ENCODE measurements around the gene TNMD.

Gene TNMD

DNA sequence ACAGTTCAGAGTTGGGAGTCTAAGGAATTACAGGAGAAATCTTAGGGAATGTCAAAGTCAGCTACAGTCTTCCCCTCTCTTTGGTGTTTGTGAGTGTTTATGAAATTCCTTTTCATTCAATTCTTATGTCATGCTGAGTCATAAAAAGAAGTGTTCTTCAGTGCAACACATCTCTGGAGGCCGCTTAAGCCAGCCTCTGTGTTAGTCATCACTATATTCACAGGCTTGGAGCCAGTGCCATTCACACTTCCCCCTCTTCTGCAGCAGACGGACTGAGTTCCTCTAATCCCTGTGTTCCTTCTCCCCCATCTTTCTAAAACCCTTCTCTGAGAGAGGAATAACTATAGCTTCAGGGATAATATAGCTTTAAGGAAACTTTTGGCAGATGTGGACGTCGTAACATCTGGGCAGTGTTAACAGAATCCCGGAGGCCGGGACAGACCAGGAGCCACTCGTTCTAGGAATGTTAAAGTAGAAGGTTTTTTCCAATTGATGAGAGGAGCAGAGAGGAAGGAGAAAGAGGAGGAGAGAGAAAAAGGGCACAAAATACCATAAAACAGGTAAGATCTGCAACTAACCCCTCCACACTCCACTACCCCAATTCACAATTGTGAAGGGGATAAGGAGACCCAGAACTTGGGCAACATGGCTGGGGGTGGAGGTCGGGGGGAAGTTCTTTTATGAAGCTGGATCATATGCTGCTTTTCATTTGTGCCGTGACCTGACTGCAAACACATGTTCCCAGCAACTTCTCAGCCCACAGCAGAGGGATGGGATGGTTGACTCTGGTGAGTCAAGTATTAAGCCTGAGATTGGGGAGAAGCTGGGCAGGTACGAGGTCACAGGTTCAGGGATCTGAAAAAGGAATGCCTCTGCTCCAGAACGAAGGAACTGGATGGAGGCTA is 59.5 kb downstream of the TNMD start, which contains the start of gene SRPX2:
SRPX2 (plus strand) TSS at position 244 of the 905 bp plus-strand sequence. CDS start 2,124 bp downstream, outside the sequence.
- no peak for DNase-seq (ENCODE audit: low read depth)

GRCh38 chrX:100645106-100645505 is 60.4 kb downstream of the TNMD start:
- no peak for DNase-seq (ENCODE audit: low read depth)

DNA sequence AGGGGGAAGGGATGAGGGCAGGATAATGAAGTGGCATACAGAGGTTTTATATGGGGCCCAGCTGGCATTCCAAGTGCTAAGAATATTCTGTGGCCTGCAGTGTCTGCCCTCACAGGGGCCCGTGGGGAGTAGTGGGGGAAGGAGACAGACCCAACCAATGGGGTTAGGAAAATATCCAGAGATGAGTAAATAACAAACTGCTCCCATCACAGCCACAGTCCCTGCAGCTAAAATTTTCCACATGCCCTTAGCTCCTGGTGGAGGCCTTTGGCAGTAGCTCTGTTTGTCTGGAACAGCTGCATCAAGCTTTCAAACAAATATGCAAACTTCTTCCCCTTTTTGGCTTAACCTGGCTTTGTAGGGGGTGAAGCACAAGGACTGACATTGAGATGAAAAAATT is 62.4 kb downstream of the TNMD start:
- no peak for DNase-seq (ENCODE audit: low read depth)

DNA sequence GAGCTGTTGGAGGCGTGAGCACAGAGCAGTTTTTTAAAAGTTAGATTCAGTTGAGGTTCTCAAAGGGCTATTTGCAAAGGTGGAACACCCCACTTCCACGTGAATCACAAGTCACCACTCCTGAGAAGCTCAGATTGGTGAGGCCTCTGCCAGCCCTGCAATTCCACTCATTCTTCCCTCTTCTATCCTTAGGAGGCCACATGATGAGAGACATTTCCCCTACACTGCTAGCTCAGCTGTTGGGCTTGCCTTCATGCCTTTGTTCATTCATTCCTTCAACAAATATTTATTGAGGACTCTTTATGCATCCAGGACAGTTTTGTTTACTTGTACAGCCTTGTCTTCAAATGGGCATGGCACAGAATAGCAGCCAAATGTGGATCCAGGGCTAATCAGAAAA is 63.0 kb downstream of the TNMD start:
- DNase-seq (ENCODE audit: low read depth), result no peak

DNA sequence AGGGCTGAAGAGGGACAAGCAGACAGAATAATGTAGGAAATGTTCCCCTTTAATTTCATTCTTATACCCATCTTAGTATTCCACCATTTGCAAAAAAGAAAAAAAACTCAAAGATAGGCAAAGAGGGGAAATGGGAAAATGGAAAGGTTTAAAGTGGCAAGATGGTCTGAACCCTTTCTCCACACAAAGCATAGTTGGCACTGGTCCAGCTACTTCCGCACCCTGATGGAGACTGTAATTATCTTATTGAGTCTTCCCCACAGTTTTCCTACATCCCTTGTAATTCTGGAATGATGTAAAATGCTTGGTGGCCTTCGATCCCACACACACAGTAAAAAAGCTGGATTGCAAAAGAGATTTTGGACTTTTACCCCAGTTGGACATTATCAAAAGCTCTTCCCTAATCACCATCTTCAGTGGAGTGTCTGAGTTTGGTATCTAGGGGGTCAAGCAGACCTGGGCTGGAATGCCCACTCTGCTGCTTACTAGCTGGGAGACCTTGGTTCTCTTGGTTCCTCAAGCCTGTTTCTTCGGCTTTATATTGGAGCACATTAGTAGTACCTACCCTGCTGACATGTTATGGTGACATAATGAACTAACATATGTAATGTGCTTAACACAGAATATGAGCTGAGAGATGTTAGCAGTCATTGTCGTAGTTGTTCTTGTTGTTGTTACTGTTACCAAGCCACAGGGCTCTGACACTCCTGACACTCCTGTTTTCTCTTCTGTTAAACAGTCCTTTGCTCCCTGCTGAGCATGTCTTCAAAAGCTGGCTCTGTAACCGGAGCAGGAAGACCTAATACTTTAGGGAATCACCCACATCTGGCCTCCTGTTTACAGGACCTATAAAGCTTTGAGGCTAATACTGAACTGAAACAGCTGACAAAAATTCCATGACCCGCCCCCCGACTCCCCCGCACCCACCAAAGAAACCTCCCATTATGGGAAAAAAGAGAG is 64.0 kb downstream of the TNMD start:
- no peak for DNase-seq (ENCODE audit: low read depth)
